ENCODE results near the gene GRHPR. TPM values are rescaled to one million over a fixed set of nuclear protein-coding genes. Genes with fewer than 3 reads are reported as not detected.
A peak's percentile ranks its signal among the peaks of the same experiment; 100 is the strongest.

GRHPR gene
- total RNA-seq, 1 donor from 2014 or later, result 116 TPM

DNA sequence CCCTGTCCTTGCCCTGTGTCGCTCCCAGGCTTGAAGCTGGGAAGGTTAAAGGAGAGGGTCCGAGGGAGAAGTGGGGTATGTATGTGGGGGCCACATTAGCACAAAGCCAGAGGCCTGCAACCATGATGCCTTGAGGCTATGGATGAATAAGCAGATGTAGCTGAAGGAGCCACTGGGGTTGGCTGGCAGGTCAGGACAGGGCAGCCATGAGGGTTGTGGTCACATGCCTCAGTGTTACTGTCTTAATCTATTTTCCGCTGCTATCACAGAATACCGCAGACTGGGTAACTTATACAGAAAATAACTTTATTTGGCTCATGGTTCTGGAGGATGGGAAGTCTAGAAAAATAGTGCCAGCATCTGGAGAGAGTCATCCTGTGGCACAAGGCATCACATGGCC, 9.2 kb upstream of the GRHPR start:
- no peaks in the 10 kb centered on the region for H3K27me3 ChIP-seq
- no peak for DNase-seq (ENCODE audit: low spot score)
- H3K27ac ChIP-seq, result no peak overlapping the region
- no peaks in the 10 kb centered on the region for H3K9me3 ChIP-seq (ENCODE audit: low read depth)
- Mint-ChIP-seq H3K36me3 (no peaks in the 10 kb centered on the region), H3K9me3 (no peaks in the 10 kb centered on the region), H3K27me3 (ENCODE audit: insufficient read depth, low read depth) (peaks cover 5% of the 10 kb centered on the region), H3K4me3 (peak overlapping the region; percentile 12), H3K4me1 (peaks cover 41% of the 10 kb centered on the region), H3K27ac (peak overlapping the region; percentile 74)
- no peak overlapping the region for H2AFZ ChIP-seq (replicated peaks)
- no peaks in the 10 kb centered on the region for H4K20me1 ChIP-seq (ENCODE audit: low read depth)
- peaks cover 49% of the 10 kb centered on the region for H3K4me1 ChIP-seq
- H3K79me2 ChIP-seq (ENCODE audit: low read depth), result no peaks in the 10 kb centered on the region
- TF ChIP-seq, protein P1, sequence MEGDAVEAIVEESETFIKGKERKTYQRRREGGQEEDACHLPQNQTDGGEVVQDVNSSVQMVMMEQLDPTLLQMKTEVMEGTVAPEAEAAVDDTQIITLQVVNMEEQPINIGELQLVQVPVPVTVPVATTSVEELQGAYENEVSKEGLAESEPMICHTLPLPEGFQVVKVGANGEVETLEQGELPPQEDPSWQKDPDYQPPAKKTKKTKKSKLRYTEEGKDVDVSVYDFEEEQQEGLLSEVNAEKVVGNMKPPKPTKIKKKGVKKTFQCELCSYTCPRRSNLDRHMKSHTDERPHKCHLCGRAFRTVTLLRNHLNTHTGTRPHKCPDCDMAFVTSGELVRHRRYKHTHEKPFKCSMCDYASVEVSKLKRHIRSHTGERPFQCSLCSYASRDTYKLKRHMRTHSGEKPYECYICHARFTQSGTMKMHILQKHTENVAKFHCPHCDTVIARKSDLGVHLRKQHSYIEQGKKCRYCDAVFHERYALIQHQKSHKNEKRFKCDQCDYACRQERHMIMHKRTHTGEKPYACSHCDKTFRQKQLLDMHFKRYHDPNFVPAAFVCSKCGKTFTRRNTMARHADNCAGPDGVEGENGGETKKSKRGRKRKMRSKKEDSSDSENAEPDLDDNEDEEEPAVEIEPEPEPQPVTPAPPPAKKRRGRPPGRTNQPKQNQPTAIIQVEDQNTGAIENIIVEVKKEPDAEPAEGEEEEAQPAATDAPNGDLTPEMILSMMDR (IDR thresholded peaks at IDR 0.05), result no peak
- H3K4me3 ChIP-seq, result no peak overlapping the region
- H3F3A ChIP-seq (ENCODE audit: low read depth), result peaks cover 40% of the 10 kb centered on the region
- H3K9ac ChIP-seq, result no peak overlapping the region
- H3K36me3 ChIP-seq, result no peaks in the 10 kb centered on the region
- no peak overlapping the region for H3K4me2 ChIP-seq

DNA sequence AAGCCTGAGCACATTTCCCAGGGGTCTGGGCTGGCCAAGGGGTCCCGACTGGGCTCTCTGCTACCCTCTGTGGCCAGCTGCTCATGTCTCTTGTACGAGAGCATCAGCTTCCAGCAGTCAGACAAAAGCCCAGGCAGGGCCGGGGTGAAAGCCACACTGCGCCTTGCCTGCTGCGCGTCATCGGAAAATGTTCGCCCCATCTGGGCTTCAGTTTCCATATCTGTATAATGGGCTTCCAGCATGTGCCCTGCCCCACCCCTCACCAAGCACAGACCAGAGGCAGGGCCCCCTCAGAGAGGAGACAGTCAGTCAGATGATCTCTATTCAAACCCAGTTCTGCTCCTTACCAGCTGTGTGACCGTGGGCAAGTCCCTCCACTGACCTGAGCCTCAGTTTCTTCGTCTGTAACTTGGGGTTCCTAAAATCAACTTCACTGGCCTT, 8.0 kb upstream of the GRHPR start:
- H3K36me3 Mint-ChIP-seq, result no peaks in the 10 kb centered on the region
- peaks cover 3% of the 10 kb centered on the region for H3K27me3 Mint-ChIP-seq (ENCODE audit: insufficient read depth, low read depth)
- H2AFZ ChIP-seq (replicated peaks), result peak overlapping the region; percentile 66
- H3K4me3 Mint-ChIP-seq, result no peak overlapping the region
- H3K4me1 Mint-ChIP-seq, result peaks cover 41% of the 10 kb centered on the region
- peak overlapping the region; percentile 34 for H3K27ac ChIP-seq
- no peaks in the 10 kb centered on the region for H3K9me3 ChIP-seq (ENCODE audit: low read depth)
- no peak overlapping the region for H3K9ac ChIP-seq
- DNase-seq (ENCODE audit: low spot score), result peak; percentile 23
- peaks cover 49% of the 10 kb centered on the region for H3K4me1 ChIP-seq
- no peaks in the 10 kb centered on the region for H3K27me3 ChIP-seq
- no peaks in the 10 kb centered on the region for H3K9me3 Mint-ChIP-seq
- H3K4me3 ChIP-seq, result no peak overlapping the region
- H3K4me2 ChIP-seq, result peak overlapping the region; percentile 56
- H3K36me3 ChIP-seq, result no peaks in the 10 kb centered on the region
- no peaks in the 10 kb centered on the region for H4K20me1 ChIP-seq (ENCODE audit: low read depth)
- H3K79me2 ChIP-seq (ENCODE audit: low read depth), result no peaks in the 10 kb centered on the region
- TF ChIP-seq EZH2 (IDR thresholded peaks at IDR 0.05) (no peak), EZH2phosphoT487 (IDR thresholded peaks at IDR 0.05) (no peak)
- TF ChIP-seq, protein P1 (IDR thresholded peaks at IDR 0.05), result no peak
- peak overlapping the region; percentile 64 for H3K27ac Mint-ChIP-seq
- H3F3A ChIP-seq (ENCODE audit: low read depth), result peaks cover 40% of the 10 kb centered on the region

DNA sequence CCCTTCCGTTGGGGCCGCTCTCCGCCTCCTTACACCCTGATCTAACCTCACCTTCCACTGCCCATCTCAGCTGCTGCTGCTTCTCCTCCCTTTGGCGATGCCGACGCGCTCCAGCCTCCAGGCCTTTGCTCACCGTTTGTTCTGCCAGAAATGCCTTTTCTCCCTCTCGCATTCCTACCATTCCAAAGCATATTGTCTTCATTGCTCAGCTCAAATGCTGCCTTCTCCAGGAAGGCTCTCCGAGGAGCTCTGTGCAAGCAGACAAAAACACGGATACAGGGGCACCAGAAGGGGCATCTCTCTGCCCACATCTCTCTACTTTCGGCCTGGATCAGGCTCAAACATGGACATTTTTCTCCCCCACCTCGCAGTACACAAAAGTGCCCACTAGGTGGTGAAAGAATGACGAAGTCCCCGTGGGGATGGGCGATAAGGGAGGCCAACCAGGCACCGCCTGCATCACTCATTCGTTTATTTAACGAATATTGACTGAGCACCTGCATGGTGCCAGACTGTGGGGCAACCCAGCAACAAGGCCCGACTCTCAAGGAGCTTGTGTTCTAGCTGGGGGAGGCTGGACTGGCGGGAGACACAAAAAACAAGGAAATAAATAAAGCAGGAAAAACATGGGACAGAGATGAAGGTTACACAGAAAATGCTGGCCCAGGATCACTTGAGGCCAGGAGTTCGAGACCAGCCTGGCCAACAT, 7.3 kb upstream of the GRHPR start:
- H3K9me3 ChIP-seq (ENCODE audit: low read depth), result no peaks in the 10 kb centered on the region
- peaks cover 40% of the 10 kb centered on the region for H3F3A ChIP-seq (ENCODE audit: low read depth)
- H3K4me1 Mint-ChIP-seq, result peaks cover 41% of the 10 kb centered on the region
- peak; percentile 89 for DNase-seq (ENCODE audit: low spot score)
- peaks cover 3% of the 10 kb centered on the region for H3K27me3 Mint-ChIP-seq (ENCODE audit: insufficient read depth, low read depth)
- peak overlapping the region; percentile 56 for H3K4me2 ChIP-seq
- no peak overlapping the region for H3K4me3 ChIP-seq
- no peaks in the 10 kb centered on the region for H3K9me3 Mint-ChIP-seq
- H3K27ac ChIP-seq, result peak overlapping the region; percentile 34
- no peaks in the 10 kb centered on the region for H3K36me3 Mint-ChIP-seq
- H3K27ac Mint-ChIP-seq, result peak overlapping the region; percentile 64
- no peaks in the 10 kb centered on the region for H4K20me1 ChIP-seq (ENCODE audit: low read depth)
- no peak for TF ChIP-seq EZH2 (IDR thresholded peaks at IDR 0.05)
- TF ChIP-seq, protein P1 (IDR thresholded peaks at IDR 0.05), result peak; percentile 73
- H2AFZ ChIP-seq (replicated peaks), result peak overlapping the region; percentile 66
- H3K4me3 Mint-ChIP-seq, result peak overlapping the region; percentile 18
- no peaks in the 10 kb centered on the region for H3K27me3 ChIP-seq
- H3K9ac ChIP-seq, result no peak overlapping the region
- H3K79me2 ChIP-seq (ENCODE audit: low read depth), result no peaks in the 10 kb centered on the region
- no peaks in the 10 kb centered on the region for H3K36me3 ChIP-seq
- peaks cover 49% of the 10 kb centered on the region for H3K4me1 ChIP-seq

All from neural progenitor cell (in vitro differentiated cells).